Vagina (tissue), 2 donors: ENCODE measurements around the gene KMT5B.

Experiments
- CTCF ChIP-seq, 3 experiments: fragments of 450-650 bp in 2 of 3; fragments of 200-600 bp in 1 of 3; sonication (generic) in 1 of 3; IDR thresholded peaks; one replicate each; pipeline ENCODE4 v1.5.1; 2017 to 2019; ENCODE audit warnings: antibody characterized with exemption in 3 of 3, mild to moderate bottlenecking in 2 of 3, moderate library complexity in 2 of 3
- POLR2A ChIP-seq, 2 donors: fragments of 450-650 bp; IDR thresholded peaks; one replicate each; pipeline ENCODE4 v1.6.1; 2017; ENCODE audit warnings: antibody characterized with exemption in 2 of 2, mild to moderate bottlenecking in 2 of 2, moderate library complexity in 2 of 2
- POLR2AphosphoS5 ChIP-seq, 2 donors: sonication (generic); formaldehyde crosslinking; IDR thresholded peaks; one replicate each; pipeline ENCODE4 v1.9.0; 2017; ENCODE audit warnings: antibody characterized with exemption in 2 of 2, mild to moderate bottlenecking in 2 of 2, low read depth in 1 of 2; ENCODE audit not compliant: insufficient read depth in 1 of 2

DNA sequence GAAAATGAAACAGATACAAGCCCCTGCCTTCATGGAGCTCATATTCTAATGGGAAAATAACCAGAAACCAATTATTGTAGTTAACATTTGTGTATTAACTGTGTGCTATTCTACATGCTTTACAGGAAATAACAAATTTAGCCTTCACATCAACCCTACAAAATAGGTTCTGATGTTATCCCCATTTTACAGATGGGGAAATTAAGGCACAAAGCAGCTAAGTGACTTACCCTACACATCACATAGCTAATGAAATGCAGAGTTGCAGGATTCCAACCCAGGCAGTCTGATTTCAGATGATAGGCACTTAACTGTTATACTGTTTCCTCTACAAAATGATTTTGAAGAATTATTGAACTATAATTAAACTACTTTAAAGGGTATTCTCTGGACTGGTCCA, 43.7 kb downstream of the KMT5B start:
- TF ChIP-seq CTCF (IDR thresholded peaks at IDR 0.05): no peak
- TF ChIP-seq POLR2AphosphoS5 (IDR thresholded peaks at IDR 0.05; ENCODE audit: insufficient read depth in 1 of 2, low read depth in 1 of 2): no peak
- no peak for TF ChIP-seq POLR2A (IDR thresholded peaks at IDR 0.05)
